ENCODE results near the gene KRTDAP.

- TF ChIP-seq, protein P1, sequence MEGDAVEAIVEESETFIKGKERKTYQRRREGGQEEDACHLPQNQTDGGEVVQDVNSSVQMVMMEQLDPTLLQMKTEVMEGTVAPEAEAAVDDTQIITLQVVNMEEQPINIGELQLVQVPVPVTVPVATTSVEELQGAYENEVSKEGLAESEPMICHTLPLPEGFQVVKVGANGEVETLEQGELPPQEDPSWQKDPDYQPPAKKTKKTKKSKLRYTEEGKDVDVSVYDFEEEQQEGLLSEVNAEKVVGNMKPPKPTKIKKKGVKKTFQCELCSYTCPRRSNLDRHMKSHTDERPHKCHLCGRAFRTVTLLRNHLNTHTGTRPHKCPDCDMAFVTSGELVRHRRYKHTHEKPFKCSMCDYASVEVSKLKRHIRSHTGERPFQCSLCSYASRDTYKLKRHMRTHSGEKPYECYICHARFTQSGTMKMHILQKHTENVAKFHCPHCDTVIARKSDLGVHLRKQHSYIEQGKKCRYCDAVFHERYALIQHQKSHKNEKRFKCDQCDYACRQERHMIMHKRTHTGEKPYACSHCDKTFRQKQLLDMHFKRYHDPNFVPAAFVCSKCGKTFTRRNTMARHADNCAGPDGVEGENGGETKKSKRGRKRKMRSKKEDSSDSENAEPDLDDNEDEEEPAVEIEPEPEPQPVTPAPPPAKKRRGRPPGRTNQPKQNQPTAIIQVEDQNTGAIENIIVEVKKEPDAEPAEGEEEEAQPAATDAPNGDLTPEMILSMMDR (IDR thresholded peaks at IDR 0.05; ENCODE audit: insufficient read depth, low read depth, low read length), result no peak
- TF ChIP-seq EZH2 (IDR thresholded peaks at IDR 0.05; ENCODE audit: insufficient read depth, low read length), result no peak
Measured at GRCh38 chr19:35510626-35510964, 20.3 kb upstream of the KRTDAP start.

All from astrocyte (in vitro differentiated cells and primary cell).